Heart left ventricle (tissue), 16 donors: ENCODE measurements around the gene DNM2. TPM values are rescaled to one million over a fixed set of nuclear protein-coding genes. Genes with fewer than 3 reads are reported as not detected.
A peak's percentile ranks its signal among the peaks of the same experiment; 100 is the strongest.

Experiments
- ATAC-seq, 4 donors: fragments of 200-7000 bp; cut with Tn5 transposase; one replicate each; pipeline ENCODE4 v1.9.1; 2020 to 2022; ENCODE audit warnings: moderate library complexity in 4 of 4, mild to moderate bottlenecking in 3 of 4, moderate number of reproducible peaks in 1 of 4
- DNase-seq, 5 donors: peaks; one replicate each; pipeline ENCODE4 v3.0.0-alpha.2; 2020
- H3K27ac ChIP-seq, 12 donors: fragments of 200-600 bp; sonication (generic) in 4 of 12; one replicate each; pipeline versions ENCODE4 v1.5.0 to v1.8.0; 2016 to 2022; ENCODE audit warnings: mild to moderate bottlenecking in 2 of 12
- H3K27me3 ChIP-seq, 9 donors: fragments of 200-600 bp; sonication (generic) in 2 of 9; one replicate each; pipeline versions ENCODE4 v1.5.1 to v1.8.0; 2016 to 2022; ENCODE audit warnings: mild to moderate bottlenecking in 3 of 9
- H3K36me3 ChIP-seq, 9 donors: fragments of 200-600 bp; sonication (generic) in 2 of 9; one replicate each; pipeline versions ENCODE4 v1.5.0 to v1.8.0; 2018 to 2022; ENCODE audit warnings: mild to moderate bottlenecking in 2 of 9
- H3K4me1 ChIP-seq, 12 donors: fragments of 200-600 bp; sonication (generic) in 4 of 12; one replicate each; pipeline versions ENCODE4 v1.5.0 to v1.8.0; 2016 to 2022; ENCODE audit warnings: mild to moderate bottlenecking in 3 of 12
- H3K4me3 ChIP-seq, 12 donors: fragments of 200-600 bp; sonication (generic) in 4 of 12; one replicate each; pipeline versions ENCODE4 v1.5.0 to v1.8.0; 2017 to 2022; ENCODE audit warnings: mild to moderate bottlenecking in 9 of 12, moderate library complexity in 4 of 12
- H3K9me3 ChIP-seq, 12 donors: fragments of 200-600 bp; sonication (generic) in 4 of 12; one replicate each; pipeline versions ENCODE4 v1.5.0 to v1.8.0; 2016 to 2022; ENCODE audit warnings: mild to moderate bottlenecking in 1 of 12
- POLR2A ChIP-seq, 2 donors: fragments of 450-650 bp; IDR thresholded peaks; one replicate each; pipeline ENCODE4 v1.6.1; 2017; ENCODE audit warnings: antibody characterized with exemption in 2 of 2, mild to moderate bottlenecking in 2 of 2, moderate library complexity in 2 of 2
- WGBS, 4 donors: extraction: QIAGEN DNeasy Blood & Tissue Kit in 2 of 4; methylation state at CpG; one replicate each; pipeline versions ENCODE4 v1.1.5 to v1.1.7; 2013 to 2018; 5-methylcytosine and 5-hydroxymethylcytosine counted together
- intact Hi-C, 10 donors: fragments of 100-400 bp; cut with DNase I; formaldehyde crosslinking; loops; one replicate each; pipeline versions ENCODE4 v1.11.1 to v1.14.2; 2022
- polyA plus RNA-seq, 2 donors: library from polyadenylated mRNA; stranded (reverse); fragments of 200-250 nt; gene quantifications; one replicate each; pipeline ENCODE4 v1.2.3, GENCODE V29; 2013
- total RNA-seq, 9 donors: library from RNA; depleted of rRNA in 2 of 9; stranded (reverse); fragments of >200 nt in 2 of 9; fragmentation: NEBNext Ultra II Directional in 3 of 9; extraction: Animal tissue kit (Norgen Biotek cat#: 25700) in 3 of 9; gene quantifications; one replicate each; pipeline versions ENCODE4 v1.1.0 to v1.2.4, GENCODE V29; 2016 to 2023
- TF ChIP-seq, protein P1 (sequence below), 12 donors: fragments of 200-600 bp; sonication (generic) in 4 of 12; IDR thresholded peaks; one replicate each; pipeline versions ENCODE4 v1.5.0 to v1.8.0; 2018 to 2022; ENCODE audit warnings: antibody characterized with exemption in 12 of 12, mild to moderate bottlenecking in 5 of 12
- donor health status: ischemic (EF 13 %, LVEDD 7.1; RV severe dilation, severe dysfunction).
- donor health status: healthy with polysubstance abuse.
- donor health status: DM: no; HTN: yes; CAD: no.
- donor health status: DM: no; HTN: no; CAD: no.
- donor health status: ischemic (EF 25% LVEDD 6.9; RV normal size, moderate dysfunction).
- donor health status: ischemic (EF 25% LVEDD 5.7; RV mildly dilated, moderate dysfunction).
- donor health status: healthy.
- donor health status: DM: yes; HTN: yes; CAD: no.
- donor health status: ischemic (EF 35%, LVEDD 5.7; RV mildly dilated, moderate dysfunction).
- donor health status: nonischemic (EF 11% LVEDD 7.7; RV severe dilation, severe dysfunction).
- donor health status: DM: yes; HTN: yes; CAD: no.
- donor health status: PGD.
- donor health status: ischemic (EF 29% LVEDD 5.4; RV normal size, mild dysfunction).
- donor health status: nonischemic (EF 23%, LVEDD 6.1; RV moderate dilation, normal function).

DNM2 gene
- total and polyA plus RNA-seq, 11 donors = 98.9 to 204 (median 131) TPM

DNA sequence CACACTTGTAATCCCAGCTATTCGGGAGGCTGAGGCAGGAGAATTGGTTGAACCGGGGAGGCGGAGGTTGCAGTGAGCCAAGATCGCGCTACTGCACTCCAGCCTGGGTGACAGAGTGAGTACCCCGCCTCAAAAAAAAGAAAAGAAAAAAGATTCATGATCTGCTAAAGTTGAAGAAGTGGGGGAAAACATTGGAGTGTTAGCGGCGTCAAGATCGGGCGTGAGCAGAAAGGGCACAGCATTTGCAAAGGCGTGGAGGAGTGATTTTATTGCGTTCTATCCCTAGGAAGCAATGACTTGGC is 874 bp upstream of the DNM2 start:
- H3K36me3 ChIP-seq = peaks cover 0 to 23% (median 14%) of the 10 kb centered on the region in 9 donors
- no peaks in the 10 kb centered on the region for H3K27me3 ChIP-seq
- no peak for TF ChIP-seq POLR2A (IDR thresholded peaks at IDR 0.05)
- TF ChIP-seq, protein P1, sequence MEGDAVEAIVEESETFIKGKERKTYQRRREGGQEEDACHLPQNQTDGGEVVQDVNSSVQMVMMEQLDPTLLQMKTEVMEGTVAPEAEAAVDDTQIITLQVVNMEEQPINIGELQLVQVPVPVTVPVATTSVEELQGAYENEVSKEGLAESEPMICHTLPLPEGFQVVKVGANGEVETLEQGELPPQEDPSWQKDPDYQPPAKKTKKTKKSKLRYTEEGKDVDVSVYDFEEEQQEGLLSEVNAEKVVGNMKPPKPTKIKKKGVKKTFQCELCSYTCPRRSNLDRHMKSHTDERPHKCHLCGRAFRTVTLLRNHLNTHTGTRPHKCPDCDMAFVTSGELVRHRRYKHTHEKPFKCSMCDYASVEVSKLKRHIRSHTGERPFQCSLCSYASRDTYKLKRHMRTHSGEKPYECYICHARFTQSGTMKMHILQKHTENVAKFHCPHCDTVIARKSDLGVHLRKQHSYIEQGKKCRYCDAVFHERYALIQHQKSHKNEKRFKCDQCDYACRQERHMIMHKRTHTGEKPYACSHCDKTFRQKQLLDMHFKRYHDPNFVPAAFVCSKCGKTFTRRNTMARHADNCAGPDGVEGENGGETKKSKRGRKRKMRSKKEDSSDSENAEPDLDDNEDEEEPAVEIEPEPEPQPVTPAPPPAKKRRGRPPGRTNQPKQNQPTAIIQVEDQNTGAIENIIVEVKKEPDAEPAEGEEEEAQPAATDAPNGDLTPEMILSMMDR (IDR thresholded peaks at IDR 0.05) = no peak
- peaks cover 8 to 39% (median 27%) of the 10 kb centered on the region in 12 donors for H3K4me1 ChIP-seq
- peak overlapping the region in 9 of 12 donors; percentile 21 to 43 (median 29) for H3K4me3 ChIP-seq
- intact Hi-C loops = loop anchor here (1.0 to 10.0 kb wide), 12 partner anchors 35 to 153 kb away; partner anchors contain the start of gene TMED1 (in 1 of the 10)
- DNase-seq = no peak
- 25 to 30% (median 28%) methylated on average over 12 of the region's 12 CpGs for WGBS, 4 donors
- peak overlapping the region in 10 of 12 donors; percentile 40 to 71 (median 62) for H3K27ac ChIP-seq
- no peak for ATAC-seq
- no peaks in the 10 kb centered on the region for H3K9me3 ChIP-seq

DNA sequence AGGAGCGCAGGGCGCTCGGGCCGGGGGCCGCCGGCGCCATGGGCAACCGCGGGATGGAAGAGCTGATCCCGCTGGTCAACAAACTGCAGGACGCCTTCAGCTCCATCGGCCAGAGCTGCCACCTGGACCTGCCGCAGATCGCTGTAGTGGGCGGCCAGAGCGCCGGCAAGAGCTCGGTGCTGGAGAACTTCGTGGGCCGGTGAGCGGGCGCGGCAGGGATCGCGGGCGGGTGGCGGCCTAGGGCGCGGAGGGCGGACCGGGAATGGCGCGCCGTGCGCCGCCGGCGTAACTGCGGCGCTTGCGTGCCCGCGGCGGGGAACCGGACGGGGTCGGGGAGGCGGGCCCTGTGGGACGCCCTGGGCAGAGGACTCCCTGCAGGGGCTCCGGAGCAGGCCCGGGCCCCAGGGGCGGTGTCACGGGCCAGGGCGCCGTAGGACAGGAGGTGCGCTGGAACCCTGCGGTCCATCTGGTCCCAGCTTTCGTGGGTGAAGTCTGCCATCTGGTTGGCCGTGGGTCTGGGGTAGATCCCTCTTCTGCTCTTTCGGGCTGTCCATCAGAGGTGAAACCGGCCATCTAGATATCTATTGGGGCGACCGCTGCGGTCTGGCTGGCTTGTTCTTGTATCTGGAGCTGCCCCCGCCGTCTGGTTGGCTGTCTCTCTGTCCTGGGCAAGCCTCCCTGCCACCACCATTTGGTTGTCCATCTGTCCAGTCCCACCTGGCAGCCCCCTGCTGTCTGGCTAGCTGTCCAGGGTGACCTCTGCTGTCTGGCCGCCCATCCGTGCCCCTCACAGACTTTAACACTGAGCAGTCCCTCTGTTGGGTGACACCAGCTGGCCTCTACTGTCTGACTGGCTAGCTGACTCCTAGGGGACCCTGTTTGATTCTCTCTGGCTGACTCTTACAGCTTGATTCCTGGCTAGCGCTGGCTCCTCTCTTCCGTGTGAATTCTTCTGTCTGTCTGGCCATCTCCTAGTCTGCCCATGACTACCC is 622 bp downstream of the DNM2 start:
- Histone ChIP-seq H3K27ac (peak overlapping the region; percentile 78 to 100 (median 98)), H3K27me3 (no peaks in the 10 kb centered on the region), H3K9me3 (no peaks in the 10 kb centered on the region), H3K36me3 (peaks cover 0 to 15% (median 4%) of the 10 kb centered on the region in 9 donors), H3K4me1 (peaks cover 8 to 48% (median 27%) of the 10 kb centered on the region in 12 donors), H3K4me3 (peak overlapping the region; percentile 91 to 100 (median 98))
- intact Hi-C loops = loop anchor here in 9 of 10 donors (1.0 to 10.0 kb wide), 7 partner anchors 34 to 149 kb away; no protein-coding TSS in a partner anchor
- no peak for TF ChIP-seq POLR2A (IDR thresholded peaks at IDR 0.05)
- TF ChIP-seq, protein P1 (IDR thresholded peaks at IDR 0.05) = no peak
- peak; percentile 39 to 80 (median 51) for DNase-seq
- ATAC-seq = peak in 2 of 4 donors; percentile 38 to 42
- WGBS, 4 donors = 1% methylated on average over 24 to 70 of the region's 70 CpGs

- no peak for TF ChIP-seq POLR2A (IDR thresholded peaks at IDR 0.05)
- TF ChIP-seq, protein P1 (IDR thresholded peaks at IDR 0.05) = no peak
- Histone ChIP-seq H3K27me3 (no peaks in the 10 kb centered on the region), H3K4me1 (peaks cover 8 to 58% (median 36%) of the 10 kb centered on the region in 12 donors), H3K36me3 (peaks cover 0 to 20% (median 3%) of the 10 kb centered on the region in 9 donors), H3K4me3 (peak overlapping the region in 11 of 12 donors; percentile 91 to 100 (median 99)), H3K27ac (peak overlapping the region in 11 of 12 donors; percentile 8 to 100 (median 99)), H3K9me3 (no peaks in the 10 kb centered on the region)
- 28 to 45% (median 37%) methylated on average over 5 of the region's 5 CpGs for WGBS, 4 donors
- peak in 1 of 5 donors; percentile 55 for DNase-seq
- ATAC-seq = no peak
- intact Hi-C loops = loop anchor here in 9 of 10 donors (2.0 to 10.0 kb wide), 6 partner anchors 33 to 148 kb away; no protein-coding TSS in a partner anchor
Measured at GRCh38 chr19:10719466-10719961, 1.6 kb downstream of the DNM2 start.
